ENCODE results near the gene COL28A1.

The COL28A1 gene

DNA sequence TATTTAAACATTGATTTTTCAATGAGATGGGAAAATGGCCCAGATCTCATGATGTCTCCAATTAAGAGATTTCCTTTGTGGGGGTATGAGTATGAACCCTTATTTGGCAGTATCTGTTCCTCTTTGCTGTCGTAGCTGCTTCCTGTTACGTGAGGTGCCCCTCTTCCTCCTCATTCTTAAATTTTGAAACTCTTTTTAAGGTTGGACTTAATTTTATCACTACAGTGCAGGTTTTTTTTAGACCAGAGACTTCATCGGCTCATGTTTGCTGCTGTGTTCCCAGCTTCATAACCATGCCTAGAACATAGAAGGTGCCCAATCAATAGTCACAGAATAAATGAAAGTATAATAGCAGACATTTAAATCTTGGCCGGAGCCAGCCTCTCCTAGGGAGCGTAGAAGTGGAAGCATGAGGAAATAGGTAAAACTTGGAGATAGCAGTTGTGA, 33.4 kb upstream of the COL28A1 start:
- peak overlapping the region; percentile 91 for H3K4me3 ChIP-seq (ENCODE audit: low read depth, low read length)
- DNase-seq (ENCODE audit: low read depth), result peak; percentile 66
- TF ChIP-seq, protein P1, sequence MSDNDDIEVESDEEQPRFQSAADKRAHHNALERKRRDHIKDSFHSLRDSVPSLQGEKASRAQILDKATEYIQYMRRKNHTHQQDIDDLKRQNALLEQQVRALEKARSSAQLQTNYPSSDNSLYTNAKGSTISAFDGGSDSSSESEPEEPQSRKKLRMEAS (IDR thresholded peaks at IDR 0.05; ENCODE audit: low read depth, low read length), result no peak
- TF ChIP-seq POLR2A (IDR thresholded peaks at IDR 0.05; ENCODE audit: extremely low read depth, insufficient read length) (no peak), MYC (IDR thresholded peaks at IDR 0.05; ENCODE audit: low read depth, low read length) (no peak)
- TF ChIP-seq, protein P2, sequence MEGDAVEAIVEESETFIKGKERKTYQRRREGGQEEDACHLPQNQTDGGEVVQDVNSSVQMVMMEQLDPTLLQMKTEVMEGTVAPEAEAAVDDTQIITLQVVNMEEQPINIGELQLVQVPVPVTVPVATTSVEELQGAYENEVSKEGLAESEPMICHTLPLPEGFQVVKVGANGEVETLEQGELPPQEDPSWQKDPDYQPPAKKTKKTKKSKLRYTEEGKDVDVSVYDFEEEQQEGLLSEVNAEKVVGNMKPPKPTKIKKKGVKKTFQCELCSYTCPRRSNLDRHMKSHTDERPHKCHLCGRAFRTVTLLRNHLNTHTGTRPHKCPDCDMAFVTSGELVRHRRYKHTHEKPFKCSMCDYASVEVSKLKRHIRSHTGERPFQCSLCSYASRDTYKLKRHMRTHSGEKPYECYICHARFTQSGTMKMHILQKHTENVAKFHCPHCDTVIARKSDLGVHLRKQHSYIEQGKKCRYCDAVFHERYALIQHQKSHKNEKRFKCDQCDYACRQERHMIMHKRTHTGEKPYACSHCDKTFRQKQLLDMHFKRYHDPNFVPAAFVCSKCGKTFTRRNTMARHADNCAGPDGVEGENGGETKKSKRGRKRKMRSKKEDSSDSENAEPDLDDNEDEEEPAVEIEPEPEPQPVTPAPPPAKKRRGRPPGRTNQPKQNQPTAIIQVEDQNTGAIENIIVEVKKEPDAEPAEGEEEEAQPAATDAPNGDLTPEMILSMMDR (IDR thresholded peaks at IDR 0.05; ENCODE audit: low read depth, low read length), result no peak

DNA sequence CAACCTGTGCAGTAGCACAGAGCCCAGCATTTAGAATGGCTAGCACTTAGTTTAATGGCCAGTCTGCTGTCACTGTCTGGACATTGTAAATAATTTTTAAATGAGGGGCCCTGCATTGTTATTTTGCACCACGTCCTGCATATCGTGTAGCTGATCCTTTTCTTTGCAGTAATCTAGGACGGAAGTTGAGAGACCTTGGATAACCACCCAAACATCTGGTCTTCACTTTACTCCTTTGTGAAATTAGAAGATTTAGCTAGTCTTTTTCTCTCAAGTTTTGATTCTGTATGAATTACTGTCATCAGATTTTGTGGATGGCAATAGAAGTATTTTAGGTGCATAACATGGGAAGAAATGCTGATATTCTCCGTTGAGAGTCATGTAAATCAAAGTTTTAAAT, 32.9 kb upstream of the COL28A1 start:
- no peak for DNase-seq (ENCODE audit: low read depth)

DNA sequence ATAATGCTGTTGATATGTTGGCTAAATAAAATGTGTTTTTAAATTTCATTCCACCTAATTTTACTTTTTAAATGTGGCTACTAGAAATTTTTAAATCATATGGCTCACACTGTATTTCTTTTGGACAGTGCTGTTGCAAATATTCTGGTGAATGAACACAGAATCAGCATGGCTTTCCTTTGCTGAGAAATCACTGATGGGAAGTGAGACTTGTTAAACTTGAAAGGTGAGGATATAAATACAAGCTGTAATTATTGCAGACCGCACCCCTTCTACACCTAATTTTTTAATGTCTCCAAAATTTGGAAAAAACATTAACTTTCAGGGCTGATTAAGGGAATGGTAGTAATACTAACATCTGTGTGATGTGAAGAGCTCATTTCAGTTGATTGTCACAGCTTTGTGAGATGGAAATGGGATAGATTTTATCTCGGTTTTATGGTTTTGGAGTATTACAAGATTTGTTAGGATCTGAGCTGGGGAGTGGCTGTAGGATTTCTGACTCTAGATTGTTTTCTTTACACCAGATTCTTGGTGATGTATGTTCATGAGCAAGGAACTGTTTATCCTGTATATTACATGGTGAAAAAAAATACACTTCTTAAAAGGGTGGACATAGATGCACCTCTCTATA, 32.3 kb upstream of the COL28A1 start:
- TF ChIP-seq POLR2A (IDR thresholded peaks at IDR 0.05; ENCODE audit: extremely low read depth, insufficient read length), result no peak
- TF ChIP-seq, protein P1 (IDR thresholded peaks at IDR 0.05; ENCODE audit: low read depth, low read length), result no peak
- no peak for TF ChIP-seq MYC (IDR thresholded peaks at IDR 0.05; ENCODE audit: low read depth, low read length)
- TF ChIP-seq, protein P2 (IDR thresholded peaks at IDR 0.05; ENCODE audit: low read depth, low read length), result no peak
- peak overlapping the region; percentile 91 for H3K4me3 ChIP-seq (ENCODE audit: low read depth, low read length)
- DNase-seq (ENCODE audit: low read depth), result no peak

More for the DNA sequence above, 32.9 kb upstream of the COL28A1 start:
- TF ChIP-seq, protein P2 (IDR thresholded peaks at IDR 0.05; ENCODE audit: low read depth, low read length), result no peak
- TF ChIP-seq MYC (IDR thresholded peaks at IDR 0.05; ENCODE audit: low read depth, low read length) (no peak), POLR2A (IDR thresholded peaks at IDR 0.05; ENCODE audit: extremely low read depth, insufficient read length) (no peak)
- TF ChIP-seq, protein P1 (IDR thresholded peaks at IDR 0.05; ENCODE audit: low read depth, low read length), result no peak
- peak overlapping the region; percentile 91 for H3K4me3 ChIP-seq (ENCODE audit: low read depth, low read length)

DNA sequence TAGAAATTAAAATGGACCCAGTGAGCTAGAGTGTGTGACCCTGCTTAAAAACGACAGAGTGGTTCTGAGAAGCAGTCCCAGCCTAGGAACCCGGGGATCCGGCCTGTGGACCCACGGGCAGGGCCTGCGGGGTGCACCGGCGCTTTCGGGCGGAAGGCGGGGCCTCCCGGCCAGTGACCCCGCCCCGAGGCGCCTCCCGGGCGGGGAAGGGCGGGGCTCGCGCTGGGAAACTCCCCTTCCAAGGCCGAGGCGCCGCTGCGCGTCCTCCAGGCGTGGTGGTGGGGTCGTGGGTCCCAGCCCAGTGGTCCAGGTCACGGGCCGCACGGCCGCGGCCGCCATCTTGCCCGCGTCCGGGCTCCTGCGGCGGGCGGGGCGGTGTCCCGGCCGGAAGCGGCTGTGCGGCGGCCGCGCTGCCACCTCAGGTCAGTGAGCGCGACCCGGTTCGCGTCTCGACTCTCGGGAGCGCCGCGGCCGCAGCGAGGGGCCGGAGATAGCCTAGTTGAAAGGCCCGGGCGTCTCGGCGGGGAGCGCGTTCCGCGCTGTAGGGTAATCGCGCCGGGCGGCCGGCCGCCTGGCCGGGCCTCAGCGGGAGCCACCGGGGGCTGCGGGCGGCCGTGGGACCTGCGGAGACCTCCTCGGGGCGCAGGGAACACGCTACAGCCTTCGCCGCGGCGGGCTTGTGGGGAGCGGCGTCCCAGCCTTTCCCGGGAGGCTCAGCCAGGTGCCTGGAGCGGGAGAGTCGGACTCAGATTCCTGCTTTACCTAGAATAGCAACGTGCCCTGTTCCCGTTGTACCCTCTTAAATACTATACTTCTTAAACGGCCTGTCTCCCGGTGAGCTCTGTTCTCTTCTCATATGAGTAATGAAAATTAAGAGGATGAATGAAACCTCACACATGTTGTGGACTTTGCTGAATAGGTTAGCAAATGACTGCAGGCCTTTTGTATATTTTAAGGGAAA, 31.3 kb upstream of the COL28A1 start, which contains the start of gene MIOS:
MIOS (plus strand) TSS at position 234 of the 961 bp plus-strand sequence. CDS start 5,592 bp downstream, outside the sequence.
- TF ChIP-seq POLR2A (IDR thresholded peaks at IDR 0.05; ENCODE audit: extremely low read depth, insufficient read length) (peak; percentile 87), MYC (IDR thresholded peaks at IDR 0.05; ENCODE audit: low read depth, low read length) (peak; percentile 53; the same call in 1 of the 2 replicates)
- TF ChIP-seq, protein P2 (IDR thresholded peaks at IDR 0.05; ENCODE audit: low read depth, low read length), result no peak
- TF ChIP-seq, protein P1 (IDR thresholded peaks at IDR 0.05; ENCODE audit: low read depth, low read length), result peak; percentile 35; the same call in 1 of the 2 replicates
- DNase-seq (ENCODE audit: low read depth), result peak; percentile 92
- H3K4me3 ChIP-seq (ENCODE audit: low read depth, low read length), result peak within 1 kb of the TSS; percentile 91

DNA sequence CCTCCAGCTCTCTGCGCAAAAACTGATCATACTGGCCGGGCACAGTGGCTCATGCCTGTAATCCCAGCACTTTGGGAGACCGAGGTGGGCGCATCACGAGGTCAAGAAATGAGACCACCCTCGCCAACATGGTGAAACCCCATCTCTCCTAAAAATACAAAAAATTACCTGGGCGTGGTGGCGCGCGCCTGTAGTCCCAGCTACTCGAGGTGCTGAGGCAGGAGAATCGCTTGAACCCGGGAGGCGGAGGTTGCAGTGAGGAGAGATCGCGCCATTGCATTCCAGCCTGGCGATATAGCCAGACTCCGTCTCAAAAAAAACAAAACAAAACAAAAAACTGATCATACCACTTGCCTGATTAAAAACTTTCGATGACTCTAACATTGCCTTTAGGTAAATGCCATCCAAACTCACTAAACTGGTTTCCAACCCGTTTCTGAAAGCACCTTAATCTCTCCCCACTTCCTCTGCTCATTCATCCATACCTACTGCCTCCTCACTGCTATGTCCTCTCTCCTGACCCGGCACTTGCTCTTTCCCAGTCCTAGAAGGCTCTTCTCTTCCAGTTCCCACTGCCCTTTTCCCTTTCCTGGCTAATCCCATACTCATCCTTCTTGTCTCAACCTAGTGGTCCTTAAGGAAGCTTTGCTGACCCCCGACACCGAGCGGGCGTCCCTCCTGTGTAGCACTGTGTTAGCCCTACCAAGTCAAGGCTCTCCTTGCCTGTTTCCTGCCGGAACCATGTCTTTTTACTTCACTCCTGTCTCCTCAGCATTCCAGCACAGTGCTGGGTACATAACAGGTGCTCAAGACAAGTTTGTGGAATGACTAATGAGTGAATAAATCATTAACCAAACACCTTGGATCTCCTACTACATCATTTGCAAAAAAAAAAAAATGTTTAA, 30.3 kb upstream of the COL28A1 start:
- DNase-seq (ENCODE audit: low read depth), result peak; percentile 19
- H3K4me3 ChIP-seq (ENCODE audit: low read depth, low read length), result peak overlapping the region; percentile 91
- TF ChIP-seq POLR2A (IDR thresholded peaks at IDR 0.05; ENCODE audit: extremely low read depth, insufficient read length) (no peak), MYC (IDR thresholded peaks at IDR 0.05; ENCODE audit: low read depth, low read length) (no peak)
- TF ChIP-seq, protein P1 (IDR thresholded peaks at IDR 0.05; ENCODE audit: low read depth, low read length), result no peak
- TF ChIP-seq, protein P2 (IDR thresholded peaks at IDR 0.05; ENCODE audit: low read depth, low read length), result no peak
